Left renal cortex interstitium (tissue), 4 donors: ENCODE data around the gene FLCN. TPM values are rescaled to one million over a fixed set of nuclear protein-coding genes. Genes with fewer than 3 reads are reported as not detected.
"Not testable (repeated sequence)": the region's sequence is repeated elsewhere in the genome, so short reads cannot be mapped to it uniquely, and the experiment has no call there.

ENCODE experiments used
- DNase-seq, 4 donors: peaks; one replicate each; pipeline ENCODE4 v3.0.0-alpha.2; 2013; ENCODE audit warnings: low read depth in 4 of 4, low spot score in 2 of 4, missing footprints in 1 of 4
- polyA plus RNA-seq, 4 donors: library from polyadenylated mRNA; unstranded; fragments of 120-200 nt; gene quantifications; one replicate each; pipeline ENCODE4 v1.2.1, GENCODE V29; 2013; ENCODE audit not compliant: insufficient read length in 4 of 4

FLCN gene
- polyA plus RNA-seq = 10 to 100 TPM; 20.9 to 55.6 (median 34.8) TPM

DNA sequence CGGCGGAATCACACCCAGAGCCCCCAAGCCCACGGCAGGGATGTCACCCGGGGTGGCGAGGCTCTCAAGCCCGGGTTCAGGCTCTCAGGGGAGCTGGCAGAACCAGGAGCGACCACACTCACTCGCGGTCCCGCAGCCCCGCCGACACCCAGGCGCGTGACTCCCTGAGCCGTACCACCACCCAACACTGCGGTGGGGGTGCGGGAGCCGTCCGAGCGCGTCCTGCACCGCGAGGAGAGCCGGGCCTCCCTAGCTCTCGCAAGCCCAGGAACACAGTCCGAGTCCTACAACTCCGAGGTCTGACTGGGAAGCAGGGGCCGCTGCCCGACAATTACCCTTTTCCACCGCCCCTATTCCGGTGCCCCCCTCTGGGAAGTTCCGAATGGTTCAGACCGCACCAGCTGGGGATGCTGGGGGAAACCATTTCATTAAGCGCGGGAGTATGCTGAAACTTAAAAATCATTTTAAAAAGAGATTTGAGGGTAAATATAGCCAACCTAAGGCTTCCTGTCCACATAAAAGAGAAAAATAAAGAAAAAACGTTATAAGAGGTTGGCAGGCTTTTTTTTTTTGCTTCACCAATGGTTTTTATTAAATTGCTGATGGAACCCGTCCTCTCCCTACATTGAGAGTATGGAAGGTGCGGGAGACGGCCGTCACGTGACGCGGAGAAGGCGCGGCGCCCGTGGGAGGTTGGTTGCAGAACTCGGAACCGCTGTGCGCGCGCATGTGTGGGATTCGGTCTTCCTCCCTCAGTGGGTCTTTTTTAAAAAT, at the start of gene FLCN:
FLCN (minus strand) TSS at position 143 of the 774 bp plus-strand sequence. CDS start 9,031 bp downstream, outside the sequence.
- DNase-seq = peak; percentile 78 to 97 (median 88)

DNA sequence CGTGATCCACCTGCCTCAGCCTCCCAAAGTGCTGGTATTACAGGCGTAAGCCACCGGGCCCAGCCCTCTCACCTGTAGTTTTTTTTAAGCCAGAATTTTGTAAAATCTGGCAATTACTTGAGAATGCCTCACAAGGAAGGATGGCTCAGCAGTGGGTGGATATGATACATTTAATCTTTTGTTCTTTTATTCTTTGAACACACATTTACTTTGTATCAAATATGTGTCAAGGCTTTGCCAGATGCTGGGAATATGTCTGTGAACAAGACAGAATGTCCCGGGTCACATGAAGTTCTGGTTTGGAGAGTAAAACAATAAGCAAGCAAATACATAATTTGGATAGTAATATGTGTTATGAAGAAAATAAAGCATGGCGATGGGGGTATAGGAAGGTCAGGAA, 49.0 kb upstream of the FLCN start:
- no peak for DNase-seq

GRCh38 chr17:17280613-17281549, 43.9 kb upstream of the FLCN start, which contains the start of gene COPS3:
TSS of gene COPS3 (minus strand) at chr17:17281246. CDS start at chr17:17281186, 60 bp downstream.
- peak; percentile 94 to 96 (median 94) for DNase-seq

GRCh38 chr17:17279316-17279715, 42.3 kb upstream of the FLCN start:
- DNase-seq = no peak

DNA sequence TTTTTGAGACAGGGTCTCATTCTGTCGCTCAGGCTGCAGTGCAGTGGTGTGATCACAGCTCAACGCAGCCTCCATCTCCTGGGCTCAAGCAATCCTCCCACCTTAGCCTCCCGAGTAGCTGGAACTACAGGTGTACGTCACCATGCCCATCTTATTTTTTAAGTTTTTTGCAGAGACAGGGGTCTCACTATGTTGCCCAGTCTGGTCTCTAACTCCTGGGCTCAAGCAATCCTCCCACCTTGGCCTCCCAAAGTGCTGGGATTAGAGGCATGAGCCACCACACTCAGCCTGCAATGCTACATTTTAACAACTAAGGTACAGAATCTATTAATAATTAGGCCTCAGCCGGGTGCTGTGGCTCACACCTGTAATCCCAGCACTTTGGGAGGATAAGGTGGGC, 40.5 kb upstream of the FLCN start:
- not testable (repeated sequence) for DNase-seq

GRCh38 chr17:17275971-17276370, 39.0 kb upstream of the FLCN start:
- DNase-seq = no peak

GRCh38 chr17:17269926-17270773, 33.2 kb upstream of the FLCN start:
- no peak for DNase-seq

- no peak for DNase-seq
These were observed 27.5 kb upstream of the FLCN start for GRCh38 chr17:17264430-17264829.

- no peak for DNase-seq
These were observed 22.0 kb upstream of the FLCN start for GRCh38 chr17:17258998-17259397.

DNA sequence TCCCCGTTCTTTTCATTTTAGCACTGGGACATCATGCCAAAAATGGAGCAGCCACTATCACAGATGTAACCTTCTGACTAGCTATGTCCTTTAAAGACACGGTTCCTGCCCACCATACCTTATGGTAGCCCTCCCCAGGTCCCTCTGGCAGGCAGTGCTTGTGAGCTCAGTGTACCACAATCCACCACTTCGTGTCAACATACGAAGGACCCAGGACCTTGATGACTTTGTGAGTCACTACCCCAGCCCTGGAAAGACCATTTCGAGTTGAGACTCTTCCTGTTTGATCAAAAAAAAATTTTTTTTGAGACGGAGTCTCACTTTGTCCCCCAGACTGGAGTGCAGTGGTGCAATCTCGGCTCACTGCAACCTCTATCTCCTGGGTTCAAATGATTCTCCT, 21.0 kb upstream of the FLCN start:
- no peak for DNase-seq

- no peak for DNase-seq
These were observed 19.3 kb upstream of the FLCN start for GRCh38 chr17:17256316-17256715.

DNA sequence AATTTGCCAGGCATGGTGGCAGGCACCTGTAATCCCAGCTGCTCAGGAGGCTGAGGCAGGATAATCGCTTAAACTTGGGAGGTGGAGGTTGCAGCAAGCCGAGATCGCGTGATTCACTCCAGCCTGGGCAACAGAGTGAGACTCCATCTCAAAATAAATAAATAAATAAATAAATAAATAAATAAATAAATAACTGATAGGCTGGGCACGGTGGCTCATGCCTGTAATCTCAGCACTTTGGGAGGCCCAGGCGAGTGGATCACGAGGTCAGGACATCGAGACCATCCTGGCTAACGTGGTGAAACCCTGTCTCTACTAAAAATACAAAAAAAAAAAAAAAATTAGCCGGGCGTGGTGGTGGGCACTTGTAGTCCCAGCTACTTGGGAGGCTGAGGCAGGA, 18.7 kb upstream of the FLCN start:
- not testable (repeated sequence) for DNase-seq

GRCh38 chr17:17254036-17254435, 17.1 kb upstream of the FLCN start:
- no peak for DNase-seq

- DNase-seq = no peak
These were observed 16.4 kb upstream of the FLCN start for GRCh38 chr17:17253406-17253805.

GRCh38 chr17:17252149-17252661, 15.2 kb upstream of the FLCN start:
- no peak for DNase-seq

- DNase-seq = no peak
These were observed 9.9 kb upstream of the FLCN start for GRCh38 chr17:17246879-17247278.

- DNase-seq = no peak
These were observed 6.2 kb upstream of the FLCN start for GRCh38 chr17:17243163-17243562.

- DNase-seq = no peak
These were observed 5.3 kb upstream of the FLCN start for GRCh38 chr17:17242246-17242645.

DNA sequence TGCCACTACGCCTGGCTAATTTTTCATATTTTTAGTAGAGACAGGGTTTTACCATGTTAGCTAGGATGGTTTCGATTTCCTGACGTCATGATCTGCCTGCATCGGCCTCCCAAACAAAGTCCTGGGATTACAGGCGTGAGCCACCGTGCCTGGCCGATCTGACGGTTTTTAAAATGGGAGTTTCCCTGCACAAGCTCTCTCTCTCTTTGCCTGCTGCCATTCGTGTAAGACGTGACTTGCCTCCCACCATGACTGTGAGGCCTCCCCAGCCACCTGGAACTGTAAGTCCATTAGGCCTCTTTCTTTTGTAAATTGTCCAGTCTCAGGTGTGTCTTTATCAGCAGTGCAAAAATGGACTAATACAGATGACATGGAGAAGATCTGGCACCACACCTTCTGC, 4.7 kb upstream of the FLCN start:
- DNase-seq = no peak

GRCh38 chr17:17239832-17240231, 2.9 kb upstream of the FLCN start:
- no peak for DNase-seq
